CD4-positive, alpha-beta T cell treated with Interleukin-15 for 1 hour (primary cell): Measurements from ENCODE around the gene PCSK4.
"Not testable (repeated sequence)": the region's sequence is repeated elsewhere in the genome, so short reads cannot be mapped to it uniquely, and the experiment has no call there.

ENCODE experiments used
- DNase-seq: peaks from one replicate; pipeline ENCODE4 v3.0.0-alpha.2; 2020

The PCSK4 gene

GRCh38 chr19:1452802-1453524 is 37.2 kb downstream of the PCSK4 start:
- no peak for DNase-seq

- DNase-seq: no peak
Measured at GRCh38 chr19:1451916-1452801, 38.0 kb downstream of the PCSK4 start.

- DNase-seq: no peak
Measured at GRCh38 chr19:1450735-1451731, 39.1 kb downstream of the PCSK4 start.

DNA sequence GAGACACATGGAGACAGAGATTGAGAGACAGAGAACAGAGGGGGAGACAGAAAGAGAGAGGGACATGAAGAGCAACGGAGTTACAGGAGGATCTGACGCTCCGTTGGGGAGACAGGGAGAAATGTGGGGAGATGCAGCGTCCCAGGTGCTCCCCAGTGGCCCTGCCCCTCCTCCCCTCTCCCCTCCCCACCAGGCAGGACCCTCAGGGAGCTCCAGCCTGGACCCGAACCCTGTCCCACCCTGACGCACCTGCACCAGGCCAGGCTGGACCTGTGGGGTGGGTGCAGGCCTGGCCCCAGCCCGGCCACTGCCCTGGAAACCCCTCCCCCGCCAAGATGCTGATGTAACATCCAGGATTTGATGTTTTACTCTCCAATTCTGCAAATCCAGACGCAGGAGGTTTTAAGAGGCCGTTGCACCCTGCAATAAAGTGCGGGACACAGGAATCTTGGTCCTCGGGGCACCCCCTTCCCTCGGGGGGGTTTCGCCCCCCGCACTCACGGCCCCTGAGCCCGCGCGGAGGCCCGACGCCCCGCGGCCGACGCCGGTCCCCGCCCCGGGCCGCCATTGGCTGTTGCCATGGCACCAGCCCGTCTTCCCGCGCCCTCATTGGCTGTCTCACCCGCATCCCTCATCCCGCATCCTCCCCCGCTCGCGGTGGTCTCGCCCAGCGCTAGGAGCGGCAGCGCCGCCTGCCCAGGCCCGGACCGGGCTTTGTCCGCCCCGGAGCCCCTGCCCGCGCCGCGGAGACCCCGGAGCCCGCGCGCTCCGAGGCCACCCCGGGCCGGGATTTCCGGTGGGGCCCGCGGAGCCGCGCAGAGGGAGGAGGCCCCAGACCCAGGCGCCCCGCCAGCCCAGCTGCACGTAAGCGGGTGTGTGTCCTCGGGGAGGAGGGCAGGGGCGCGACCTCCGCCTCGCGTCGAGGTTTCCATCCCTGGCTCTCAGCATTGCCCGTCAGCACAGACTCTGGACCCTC is 40.4 kb downstream of the PCSK4 start, which contains the start of gene APC2:
Gene APC2 (plus strand): TSS at position 655 of the 976 bp plus-strand sequence. CDS start 2,881 bp downstream, outside the sequence.
- DNase-seq: no peak

GRCh38 chr19:1447944-1448343 is 42.2 kb downstream of the PCSK4 start:
- no peak for DNase-seq

DNA sequence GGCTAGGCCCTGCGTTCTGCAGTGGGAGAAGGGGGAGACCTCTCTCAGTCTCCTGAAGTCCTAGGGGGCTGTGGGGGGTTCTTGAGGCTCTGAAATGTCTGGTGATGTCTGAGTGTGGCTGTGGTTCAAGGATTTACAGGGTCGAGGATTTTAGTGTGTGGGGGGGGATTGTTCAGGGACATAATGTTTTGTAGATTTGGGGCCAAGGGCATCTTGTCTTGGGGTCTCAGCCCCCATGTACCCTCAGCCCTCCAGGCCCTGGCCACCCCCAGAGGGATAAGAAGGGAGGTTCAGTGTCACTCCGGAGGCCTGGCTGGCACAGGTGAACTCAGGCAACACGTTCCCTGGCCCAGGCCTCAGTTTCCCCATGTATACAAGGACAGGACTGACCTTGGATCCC is 42.6 kb downstream of the PCSK4 start:
- no peak for DNase-seq

- DNase-seq: no peak
Measured at GRCh38 chr19:1446713-1447481, 43.3 kb downstream of the PCSK4 start.

DNA sequence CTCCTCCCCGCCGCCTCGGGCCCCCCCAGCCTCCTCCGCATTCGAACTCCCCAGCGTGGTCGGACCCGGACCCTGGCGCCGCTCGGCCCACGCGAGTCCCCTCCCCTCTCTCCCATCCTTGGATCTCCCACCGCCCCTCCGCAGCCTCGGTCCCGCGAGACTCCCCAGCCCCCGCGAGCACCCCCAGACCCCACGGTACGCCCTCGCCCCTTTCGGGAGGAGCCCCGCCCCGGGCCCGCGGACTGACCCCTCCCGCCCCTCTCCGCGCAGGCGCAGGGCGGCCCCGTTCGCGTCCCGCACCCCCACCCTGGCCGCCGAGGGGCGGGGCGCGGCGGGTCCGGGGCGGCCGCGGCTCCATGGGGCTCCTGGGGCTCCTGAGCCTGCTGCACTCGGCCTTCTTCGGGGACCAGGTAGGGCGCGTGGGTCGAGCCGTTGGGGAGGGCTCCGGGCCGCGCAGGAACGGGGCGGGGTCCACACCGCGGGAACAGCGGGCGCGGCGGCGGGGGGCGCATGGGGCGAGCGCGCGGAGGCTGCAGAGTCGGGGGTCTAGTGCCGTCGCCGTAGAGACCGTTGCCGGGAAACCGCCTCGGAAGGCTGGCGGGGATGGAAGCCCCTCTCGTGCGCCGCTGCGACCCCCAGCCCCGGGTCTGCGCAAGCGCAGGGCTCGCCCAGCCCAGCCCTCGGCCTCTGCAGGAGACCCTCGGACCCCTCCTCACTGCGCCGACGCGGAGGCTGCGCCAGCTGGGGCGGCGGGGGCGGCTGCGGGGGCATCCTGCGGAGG is 44.0 kb downstream of the PCSK4 start:
- DNase-seq: no peak

GRCh38 chr19:1445185-1445931 is 44.8 kb downstream of the PCSK4 start:
- peak; percentile 71 for DNase-seq

DNA sequence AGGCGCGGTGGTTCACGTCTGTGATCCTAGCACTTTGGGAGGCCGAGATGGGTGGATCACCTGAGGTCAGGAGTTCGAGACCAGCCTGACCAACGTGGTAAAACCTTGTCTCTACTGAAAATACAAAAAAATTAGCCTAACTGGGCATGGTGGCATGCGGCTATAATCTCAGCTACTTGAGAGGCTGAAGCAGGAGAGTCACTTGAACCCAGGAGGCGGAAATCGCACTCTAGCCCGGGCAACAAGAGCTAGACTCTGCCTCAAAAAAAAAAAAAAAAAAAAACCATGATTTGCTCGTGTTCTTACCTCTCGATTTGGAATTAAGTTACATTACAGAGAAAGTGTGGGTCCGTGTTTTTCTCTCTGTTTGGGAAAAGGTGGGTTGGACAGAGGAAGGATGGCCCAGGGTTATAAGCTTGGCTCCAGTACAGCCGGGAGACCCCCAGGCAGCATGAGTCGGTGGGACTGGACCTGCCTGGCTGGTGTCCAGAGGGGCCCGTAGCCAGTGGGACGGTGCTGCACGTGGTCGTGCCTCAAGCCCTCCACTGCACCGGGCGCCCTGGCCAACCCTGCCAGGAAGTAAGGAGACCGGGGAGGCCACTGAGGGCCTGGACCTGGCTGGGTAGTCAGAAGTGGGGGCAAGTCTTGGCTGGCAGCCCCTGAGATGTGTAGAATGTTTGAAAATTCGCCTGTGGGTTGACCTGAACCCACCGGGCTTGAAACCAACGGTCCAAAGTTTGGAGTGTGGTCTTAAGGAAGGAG is 48.3 kb downstream of the PCSK4 start:
- no peak for DNase-seq

DNA sequence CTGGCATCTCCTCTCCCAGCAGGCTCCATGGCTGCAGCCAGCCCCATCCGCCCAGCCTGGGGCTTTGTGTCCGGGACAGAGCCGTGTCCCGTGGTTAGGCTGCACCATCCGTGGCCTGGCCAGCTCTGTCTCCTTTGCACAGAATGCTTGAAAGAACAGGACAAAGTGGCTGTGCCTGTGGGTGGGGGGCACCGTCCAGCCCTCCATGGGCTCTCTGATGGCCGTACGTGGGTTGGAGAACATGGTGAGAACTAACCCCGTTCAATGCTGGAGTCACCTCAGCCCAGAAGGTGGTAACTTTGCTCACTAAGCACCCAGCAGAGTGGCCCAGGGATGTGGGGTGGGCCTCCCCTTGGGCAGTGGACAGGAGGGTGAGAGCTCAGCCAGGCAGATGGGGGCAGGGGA is 49.1 kb downstream of the PCSK4 start:
- no peak for DNase-seq

DNA sequence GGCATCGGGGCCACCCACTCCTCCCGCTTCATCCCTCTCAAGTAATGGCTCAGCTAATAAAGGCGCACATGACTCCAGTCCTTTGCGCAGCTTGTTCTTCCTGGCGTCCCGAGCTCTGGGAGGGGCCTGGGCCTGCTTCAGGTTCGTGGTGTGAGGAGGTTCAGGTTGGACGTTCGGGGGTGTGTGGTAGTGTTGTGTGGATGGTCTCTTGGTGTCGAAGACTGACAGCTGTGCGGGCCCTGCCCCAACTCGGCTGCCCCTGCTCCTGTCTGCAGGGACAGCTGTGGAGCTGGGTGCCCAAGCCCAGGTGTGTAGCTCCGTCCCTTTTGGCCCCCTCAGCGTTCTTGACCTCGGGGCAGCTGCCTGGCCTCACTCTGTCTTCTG is 49.7 kb downstream of the PCSK4 start:
- no peak for DNase-seq

GRCh38 chr19:1439525-1440417 is 50.4 kb downstream of the PCSK4 start:
- DNase-seq: not testable (repeated sequence)

DNA sequence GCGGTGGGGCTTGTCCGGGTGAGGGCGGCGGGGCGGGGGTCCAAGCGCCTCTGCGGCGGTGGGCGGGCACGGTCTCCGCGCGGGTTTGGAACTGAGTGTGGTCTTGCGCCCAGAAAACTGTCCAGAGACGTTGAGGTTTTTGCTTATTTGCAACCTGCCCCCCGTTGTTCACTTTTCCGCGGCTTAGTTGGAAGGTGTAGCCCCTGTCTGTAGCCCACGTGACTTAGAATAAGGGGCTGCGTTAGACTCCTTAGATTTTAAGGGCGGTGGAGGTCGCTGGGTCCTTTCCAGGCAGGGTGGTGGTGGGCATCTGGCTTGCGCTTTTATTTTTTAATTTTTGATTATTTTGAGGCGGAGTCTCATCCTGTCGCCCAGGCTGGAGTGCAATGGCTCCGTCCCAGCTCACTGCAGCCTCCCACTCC is 51.2 kb downstream of the PCSK4 start:
- DNase-seq: no peak

DNA sequence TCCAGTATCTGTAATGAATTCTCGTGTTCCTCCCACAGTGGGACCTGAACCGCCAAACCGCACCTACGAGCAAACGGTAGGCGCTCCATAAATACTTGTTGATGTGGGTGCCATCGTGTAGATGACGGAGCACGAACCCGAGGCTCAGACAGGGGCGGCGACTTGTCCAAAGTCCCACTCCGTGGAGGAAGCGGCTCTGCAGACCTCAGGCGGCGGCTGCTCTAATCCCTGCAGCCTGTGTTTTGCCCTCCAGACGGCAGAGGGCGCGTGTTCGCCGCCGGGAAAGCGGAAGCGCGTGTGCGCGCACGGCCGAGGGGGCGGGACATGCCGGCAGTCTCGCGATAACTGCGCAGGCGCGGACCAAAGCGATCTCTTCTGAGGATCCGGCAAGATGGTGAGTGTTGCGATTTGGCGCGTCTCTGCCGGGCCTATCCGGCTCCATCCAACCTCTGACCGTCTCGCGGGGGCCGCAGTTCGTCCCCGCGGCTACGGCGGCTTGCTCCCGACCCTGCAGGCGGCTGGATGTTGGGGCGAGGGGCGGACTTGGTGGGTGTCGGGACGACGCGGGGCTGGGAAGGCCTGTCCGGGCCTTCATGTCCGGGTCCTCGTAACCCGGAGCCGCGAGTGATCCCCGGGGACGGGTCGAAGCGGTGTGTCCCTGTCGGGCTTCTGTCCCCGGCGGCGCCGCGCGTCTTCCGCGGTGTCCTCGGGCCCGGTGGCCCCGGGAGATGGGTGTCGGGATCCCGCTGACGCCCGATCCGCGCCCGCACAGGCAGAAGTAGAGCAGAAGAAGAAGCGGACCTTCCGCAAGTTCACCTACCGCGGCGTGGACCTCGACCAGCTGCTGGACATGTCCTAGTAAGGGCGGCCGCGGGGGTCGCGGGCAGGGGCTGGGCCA is 51.9 kb downstream of the PCSK4 start, which contains the start of gene RPS15:
Gene RPS15 (plus strand): TSS at position 362 of the 898 bp plus-strand sequence. CDS start 30 bp downstream, at position 392.
- peak; percentile 94 for DNase-seq

- no peak for DNase-seq
Measured at GRCh38 chr19:1437609-1438008, 52.5 kb downstream of the PCSK4 start.
